Adrenal gland (tissue), 12 donors: Measurements from ENCODE around the gene LRP1B. TPM values are rescaled to one million over a fixed set of nuclear protein-coding genes. Genes with fewer than 3 reads are reported as not detected.

Experiments
- DNase-seq, 7 donors: peaks; one replicate each; pipeline ENCODE4 v3.0.0-alpha.2; 2019 to 2020
- H3K27ac ChIP-seq, 5 donors: fragments of 200-600 bp; sonication (generic) in 4 of 5; 1 replicate in 3 of 5; 2 replicates in 2 of 5; pipeline versions ENCODE4 v1.5.1 to v1.8.0; 2016 to 2020; ENCODE audit warnings: mild to moderate bottlenecking in 1 of 5
- H3K27me3 ChIP-seq: fragments of 200-600 bp; 2 replicates; pipeline ENCODE4 v1.8.0; 2021
- H3K36me3 ChIP-seq, 2 donors: fragments of 200-600 bp; replicated peaks in 1 of 2; 1 replicate in 1 of 2; 2 replicates in 1 of 2; pipeline versions ENCODE4 v1.5.1 to v1.8.0; 2018 to 2022
- H3K4me1 ChIP-seq, 2 donors: fragments of 200-600 bp; replicated peaks in 1 of 2; 1 replicate in 1 of 2; 2 replicates in 1 of 2; pipeline versions ENCODE4 v1.5.1 to v1.8.0; 2018 to 2021
- H3K4me3 ChIP-seq, 4 donors: fragments of 200-600 bp; sonication (generic) in 3 of 4; one replicate each; pipeline ENCODE4 v1.5.1; 2016 to 2018
- H3K9me3 ChIP-seq, 3 donors: fragments of 200-600 bp; sonication (generic) in 1 of 3; replicated peaks in 1 of 3; 1 replicate in 2 of 3; 2 replicates in 1 of 3; pipeline versions ENCODE4 v1.5.1 to v1.8.0; 2016 to 2021
- POLR2A ChIP-seq, 2 donors: fragments of 450-650 bp; IDR thresholded peaks; one replicate each; pipeline ENCODE4 v1.6.1; 2017; ENCODE audit warnings: antibody characterized with exemption in 2 of 2, mild to moderate bottlenecking in 2 of 2, moderate library complexity in 1 of 2
- WGBS, 4 donors: extraction: QIAGEN DNeasy Blood & Tissue Kit in 2 of 4; methylation state at CpG; one replicate each; pipeline versions ENCODE4 v1.1.5 to v1.1.7; 2013 to 2017; 5-methylcytosine and 5-hydroxymethylcytosine counted together
- intact Hi-C, 2 donors: fragments of 100-400 bp; cut with DNase I; formaldehyde crosslinking; loops; one replicate each; pipeline versions ENCODE4 v1.14.1 to v1.15.0; 2022 to 2023
- polyA plus RNA-seq, 3 donors: library from polyadenylated mRNA; stranded (reverse); fragments of 200-250 nt in 2 of 3; fragments of 350-450 nt in 1 of 3; fragmentation: Illumina TruSeq in 1 of 3; extraction: RNeasy Lipid Tissue Mini Kit (QIAGEN cat#74804) in 1 of 3; gene quantifications; one replicate each; pipeline ENCODE4 v1.2.3, GENCODE V29; 2013 to 2014
- total RNA-seq, 9 donors: library from RNA; depleted of rRNA in 4 of 9; stranded (reverse); fragments of >200 nt in 4 of 9; fragments of 120-200 nt in 1 of 9; fragmentation: NEBNext Ultra II Directional in 1 of 9; extraction: Animal tissue kit (Norgen Biotek cat#: 25700) in 1 of 9; gene quantifications; one replicate each; pipeline versions ENCODE4 v1.1.0 to v1.2.4, GENCODE V29; 2013 to 2023
- TF ChIP-seq, protein P1 (sequence below), 6 experiments: fragments of 450-650 bp in 4 of 6; fragments of 200-600 bp in 2 of 6; sonication (generic) in 1 of 6; IDR thresholded peaks; 1 replicate in 5 of 6; 2 replicates in 1 of 6; pipeline versions ENCODE4 v1.5.1 to v1.8.0; 2016 to 2021; ENCODE audit warnings: antibody characterized with exemption in 6 of 6, mild to moderate bottlenecking in 2 of 6, moderate library complexity in 1 of 6
- donor health status: healthy with polysubstance abuse.
- donor health status: Bipolar disorder and iron deficiency.
- donor health status: DM: yes; HTN: yes; CAD: no.
- donor health status: DM: no; HTN: no; CAD: no.
- donor health status: DM: no; HTN: no; CAD: no.
- donor health status: DM: yes; HTN: yes; CAD: no.

Gene LRP1B
- total and polyA plus RNA-seq, 12 donors, result 0.84 to 5.4 (median 2.1) TPM

DNA sequence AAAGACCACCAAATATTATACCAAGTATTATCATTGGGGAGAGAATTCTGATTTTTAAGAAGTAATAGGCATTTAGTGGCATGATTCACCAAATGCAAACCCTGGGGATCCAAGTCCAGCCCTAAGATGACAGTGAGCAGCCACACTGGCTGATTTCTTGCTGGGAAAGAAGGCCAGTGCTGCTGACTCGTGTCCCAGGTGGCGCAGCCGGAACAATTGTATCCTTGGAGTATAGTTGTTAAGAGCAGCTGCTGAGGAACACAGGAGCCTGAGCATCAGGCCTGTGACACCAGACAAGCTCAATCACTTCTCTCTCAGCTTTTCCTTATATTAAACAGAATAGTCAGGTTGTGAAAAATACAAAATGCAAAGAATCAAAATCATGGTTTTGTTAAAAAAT lies 48.4 kb downstream of the LRP1B start:
- TF ChIP-seq POLR2A (IDR thresholded peaks at IDR 0.05), result no peak
- TF ChIP-seq, protein P1, sequence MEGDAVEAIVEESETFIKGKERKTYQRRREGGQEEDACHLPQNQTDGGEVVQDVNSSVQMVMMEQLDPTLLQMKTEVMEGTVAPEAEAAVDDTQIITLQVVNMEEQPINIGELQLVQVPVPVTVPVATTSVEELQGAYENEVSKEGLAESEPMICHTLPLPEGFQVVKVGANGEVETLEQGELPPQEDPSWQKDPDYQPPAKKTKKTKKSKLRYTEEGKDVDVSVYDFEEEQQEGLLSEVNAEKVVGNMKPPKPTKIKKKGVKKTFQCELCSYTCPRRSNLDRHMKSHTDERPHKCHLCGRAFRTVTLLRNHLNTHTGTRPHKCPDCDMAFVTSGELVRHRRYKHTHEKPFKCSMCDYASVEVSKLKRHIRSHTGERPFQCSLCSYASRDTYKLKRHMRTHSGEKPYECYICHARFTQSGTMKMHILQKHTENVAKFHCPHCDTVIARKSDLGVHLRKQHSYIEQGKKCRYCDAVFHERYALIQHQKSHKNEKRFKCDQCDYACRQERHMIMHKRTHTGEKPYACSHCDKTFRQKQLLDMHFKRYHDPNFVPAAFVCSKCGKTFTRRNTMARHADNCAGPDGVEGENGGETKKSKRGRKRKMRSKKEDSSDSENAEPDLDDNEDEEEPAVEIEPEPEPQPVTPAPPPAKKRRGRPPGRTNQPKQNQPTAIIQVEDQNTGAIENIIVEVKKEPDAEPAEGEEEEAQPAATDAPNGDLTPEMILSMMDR (IDR thresholded peaks at IDR 0.05), result no peak
- Histone ChIP-seq H3K27ac (no peak overlapping the region), H3K36me3 (no peaks in the 10 kb centered on the region), H3K9me3 (no peaks in the 10 kb centered on the region), H3K27me3 (no peaks in the 10 kb centered on the region), H3K4me1 (no peaks in the 10 kb centered on the region), H3K4me3 (no peak overlapping the region)
- 79 to 91% (median 83%) methylated on average over 3 of the region's 3 CpGs for WGBS, 4 donors
- intact Hi-C loops, result no loop called here
- no peak for DNase-seq

DNA sequence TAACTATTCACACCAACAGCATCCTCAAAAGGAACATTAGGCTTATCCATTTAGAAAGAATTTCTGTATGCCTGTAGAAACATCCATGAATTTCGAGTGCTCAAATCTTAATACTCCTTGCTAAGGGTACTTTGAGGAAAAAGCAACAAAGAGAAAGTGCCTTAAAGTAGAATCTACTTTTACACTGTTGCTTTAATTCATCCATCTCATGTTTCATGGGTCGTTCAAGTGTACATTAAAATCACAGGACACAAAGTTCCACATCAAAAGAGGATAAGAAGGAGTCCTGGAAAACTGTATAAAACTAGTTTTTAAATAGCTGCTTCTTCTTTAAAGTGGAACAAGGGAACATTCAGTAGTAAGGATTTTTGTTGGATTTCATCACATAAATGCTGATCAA lies 54.5 kb downstream of the LRP1B start:
- H3K27ac ChIP-seq, result no peak overlapping the region
- no peaks in the 10 kb centered on the region for H3K9me3 ChIP-seq
- TF ChIP-seq, protein P1 (IDR thresholded peaks at IDR 0.05), result no peak
- no peak for TF ChIP-seq POLR2A (IDR thresholded peaks at IDR 0.05)
- no peak overlapping the region for H3K4me3 ChIP-seq
- no peaks in the 10 kb centered on the region for H3K27me3 ChIP-seq
- 64 to 77% (median 70%) methylated on average over 2 of the region's 2 CpGs for WGBS, 4 donors
- H3K36me3 ChIP-seq, result no peaks in the 10 kb centered on the region
- H3K4me1 ChIP-seq, result no peaks in the 10 kb centered on the region
- DNase-seq, result no peak
- intact Hi-C loops, result no loop called here

GRCh38 chr2:142075826-142076225 lies 55.0 kb downstream of the LRP1B start:
- H3K27me3 ChIP-seq, result no peaks in the 10 kb centered on the region
- 71 to 83% (median 74%) methylated on average over 2 of the region's 2 CpGs for WGBS, 4 donors
- no peak overlapping the region for H3K27ac ChIP-seq
- TF ChIP-seq, protein P1 (IDR thresholded peaks at IDR 0.05), result no peak
- no peak for TF ChIP-seq POLR2A (IDR thresholded peaks at IDR 0.05)
- no peaks in the 10 kb centered on the region for H3K4me1 ChIP-seq
- no peak for DNase-seq
- H3K36me3 ChIP-seq, result no peaks in the 10 kb centered on the region
- no peaks in the 10 kb centered on the region for H3K9me3 ChIP-seq
- H3K4me3 ChIP-seq, result no peak overlapping the region
- intact Hi-C loops, result no loop called here

DNA sequence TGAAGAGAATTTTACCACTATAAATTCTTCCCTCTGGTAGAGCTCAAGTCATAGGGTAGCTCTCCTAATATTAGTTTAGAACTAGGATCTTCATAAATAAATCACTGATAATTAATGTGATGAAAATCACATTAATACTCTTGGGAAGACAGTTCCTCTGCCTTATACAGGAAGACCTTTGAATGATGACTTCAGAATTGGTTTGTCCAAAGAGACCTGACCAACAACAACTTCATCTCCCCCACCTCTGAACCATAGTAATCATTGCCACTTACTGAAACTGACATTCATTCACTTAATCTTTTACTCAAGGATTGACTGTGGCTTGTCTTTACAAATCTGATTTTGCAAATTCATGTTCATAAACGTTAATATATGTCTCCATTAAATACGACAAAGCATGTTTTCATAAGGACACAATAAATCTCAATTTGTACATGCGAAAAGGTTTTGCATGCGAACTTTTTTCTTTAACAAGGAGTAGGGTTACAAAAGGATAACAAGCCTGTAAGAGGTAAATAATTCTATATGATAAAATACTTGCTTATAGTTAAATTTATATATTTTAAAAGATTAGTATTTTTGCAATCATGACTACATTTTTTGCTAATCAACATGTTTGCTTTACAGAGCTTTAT lies 61.4 kb downstream of the LRP1B start:
- WGBS, 4 donors, result 66 to 78% (median 72%) methylated on average over 4 of the region's 4 CpGs
- H3K4me1 ChIP-seq, result no peaks in the 10 kb centered on the region

More for the DNA sequence above, 61.4 kb downstream of the LRP1B start:
- Histone ChIP-seq H3K4me3 (no peak overlapping the region), H3K36me3 (no peaks in the 10 kb centered on the region), H3K27me3 (no peaks in the 10 kb centered on the region), H3K9me3 (no peaks in the 10 kb centered on the region), H3K27ac (no peak overlapping the region)
- intact Hi-C loops, result no loop called here
- DNase-seq, result no peak
- TF ChIP-seq POLR2A (IDR thresholded peaks at IDR 0.05), result no peak
- TF ChIP-seq, protein P1 (IDR thresholded peaks at IDR 0.05), result no peak
